Anterior cingulate cortex (tissue), 58 donors: ENCODE results near the gene RHCG.

Source experiments
- DNase-seq, 58 donors: peaks; one replicate each; lab custom pipeline; 2025; lab: John Stamatoyannopoulos, UW

Gene RHCG

GRCh38 chr15:89496155-89497098 is at the start of gene RHCG:
Gene RHCG, minus strand, starts transcription at chr15:89496583. Its CDS starts 39 bp downstream, at chr15:89496544.
- DNase-seq, result peak in 30 of 58 donors; percentile 5 to 66 (median 39)

DNA sequence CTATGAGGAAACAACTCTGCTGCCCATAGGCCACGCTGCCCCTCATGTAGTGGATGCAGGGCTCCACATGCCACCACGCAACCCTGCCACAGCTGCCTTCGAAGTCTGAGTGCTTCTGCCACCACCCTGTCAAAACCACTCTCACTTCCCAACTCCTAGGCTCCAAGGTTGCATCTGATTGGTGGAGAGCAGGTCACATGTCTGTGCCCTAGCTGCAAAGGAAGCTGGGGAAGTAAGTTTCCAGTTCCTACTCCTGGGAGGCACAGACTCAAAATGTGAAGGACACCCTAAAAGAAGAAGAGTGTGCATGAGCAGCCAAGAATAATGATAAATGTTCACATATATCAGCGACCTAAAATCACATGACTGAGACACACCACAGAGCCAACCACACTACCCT is 47.0 kb upstream of the RHCG start:
- DNase-seq, result no peak

DNA sequence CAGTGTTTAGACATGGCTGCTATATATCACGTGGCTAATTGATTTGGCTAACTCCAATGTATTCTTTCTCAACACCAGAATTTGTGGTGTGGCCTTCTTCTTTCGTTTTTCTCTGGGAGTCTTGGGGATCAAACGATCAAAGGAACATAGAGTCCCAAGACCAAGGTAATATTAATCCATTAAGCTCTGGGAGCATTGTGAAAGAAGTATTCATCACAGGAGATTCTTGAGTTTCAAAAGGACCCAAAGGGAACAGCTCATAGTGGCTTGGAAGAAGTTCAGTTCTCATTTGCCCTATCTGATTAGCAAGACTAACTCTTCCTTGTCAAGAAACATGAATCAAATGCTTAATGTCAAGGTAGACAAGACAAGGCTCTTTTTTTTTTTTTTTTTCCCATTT is 46.0 kb upstream of the RHCG start:
- DNase-seq, result no peak

- DNase-seq, result no peak
Measured at GRCh38 chr15:89539027-89539426, 42.6 kb upstream of the RHCG start.

GRCh38 chr15:89533861-89534544 is 37.6 kb upstream of the RHCG start:
- no peak for DNase-seq

GRCh38 chr15:89531796-89532537 is 35.6 kb upstream of the RHCG start:
- no peak for DNase-seq

DNA sequence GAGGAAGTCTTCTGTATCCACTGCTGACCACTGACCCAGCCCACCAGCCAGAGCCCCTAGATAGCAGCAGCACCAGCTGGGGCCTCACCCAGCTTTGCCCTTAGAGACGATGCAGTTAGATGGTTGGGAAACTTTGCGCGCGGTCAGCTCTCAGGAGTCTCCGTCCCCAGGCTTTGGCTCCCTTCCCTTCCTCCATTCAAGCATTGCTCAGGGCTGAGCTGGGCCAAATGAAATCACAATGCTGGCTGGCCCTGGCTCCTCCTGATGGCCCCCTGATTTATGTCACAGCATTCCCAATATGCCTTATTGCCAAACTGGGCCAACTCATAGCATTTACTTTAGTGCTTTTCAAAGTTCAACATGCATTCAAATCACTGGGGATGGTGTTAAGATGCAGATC is 34.6 kb upstream of the RHCG start:
- peak in 1 of 58 donors; percentile 2 for DNase-seq

DNA sequence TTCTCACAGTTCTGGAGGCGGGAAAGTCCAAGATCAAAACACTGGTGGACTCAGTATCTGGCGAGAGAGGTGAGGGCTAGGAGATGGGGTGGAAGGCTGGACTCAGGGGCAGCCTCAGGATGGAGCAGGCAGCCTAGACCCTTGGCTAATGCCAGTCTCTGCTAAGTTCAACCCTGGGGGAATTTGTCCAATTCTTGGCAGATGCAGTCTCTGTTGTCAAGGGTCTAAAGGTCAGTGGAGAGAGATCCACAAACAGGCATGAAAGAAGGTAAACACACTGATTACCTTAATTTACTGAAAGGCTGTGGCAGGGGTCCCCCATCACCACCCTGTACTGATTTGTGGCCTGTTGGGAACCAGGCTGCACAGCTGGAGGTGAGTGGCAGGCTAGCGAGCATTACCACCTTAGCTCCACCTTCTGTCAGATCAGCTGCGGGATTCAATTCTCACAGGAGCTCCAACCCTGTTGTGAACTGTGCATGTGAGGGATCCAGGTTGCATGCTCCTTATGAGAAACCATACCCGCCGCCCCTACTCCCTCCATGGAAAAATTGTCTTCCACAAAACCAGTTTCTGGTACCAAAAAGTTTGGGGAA is 32.5 kb upstream of the RHCG start:
- no peak for DNase-seq

DNA sequence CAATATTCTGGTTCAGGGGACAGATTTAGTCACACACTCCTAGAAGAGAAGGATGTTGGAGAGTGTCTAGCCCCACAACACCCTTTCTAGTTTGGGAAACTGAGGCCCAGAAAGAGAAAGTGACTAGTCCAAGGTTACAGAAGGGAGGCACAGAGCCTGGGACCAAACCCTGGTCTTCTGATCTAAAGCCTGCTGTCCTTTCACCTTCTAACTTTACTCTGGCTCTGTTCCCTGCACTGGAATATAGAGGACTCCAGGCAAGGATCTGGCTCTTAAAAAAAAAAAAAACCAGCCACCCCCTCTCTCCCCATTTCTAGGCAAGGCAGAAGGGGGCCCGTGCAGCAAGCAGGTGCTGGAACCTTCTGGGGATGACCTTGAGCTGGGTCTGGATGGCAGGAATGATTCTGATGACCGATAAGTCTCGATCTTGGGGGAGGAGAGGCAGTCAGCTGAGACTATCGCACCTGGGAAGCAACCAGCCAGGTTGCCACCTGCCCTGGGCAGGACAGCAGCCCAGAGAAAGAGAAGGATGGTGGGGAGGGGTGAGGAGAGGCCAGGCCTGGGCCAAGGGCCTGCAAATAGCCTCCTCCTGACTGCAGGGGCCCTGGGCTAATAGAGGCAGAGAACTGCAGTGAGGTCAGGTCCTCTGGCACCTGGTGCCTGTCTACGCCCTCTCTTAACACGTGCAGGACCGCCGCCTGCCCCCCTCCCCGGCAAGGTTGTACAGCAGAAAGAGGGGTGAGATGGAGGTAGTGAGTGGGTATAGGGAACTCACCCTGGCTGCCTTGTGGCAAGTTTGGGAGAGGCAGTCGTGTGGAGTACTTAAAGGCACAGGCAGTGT is 30.4 kb upstream of the RHCG start:
- DNase-seq, result no peak

- no peak for DNase-seq
Measured at GRCh38 chr15:89526181-89526580, 29.8 kb upstream of the RHCG start.

- DNase-seq, result no peak
Measured at GRCh38 chr15:89524184-89524583, 27.8 kb upstream of the RHCG start.

GRCh38 chr15:89523101-89523500 is 26.7 kb upstream of the RHCG start:
- DNase-seq, result no peak

- DNase-seq, result no peak
Measured at GRCh38 chr15:89521605-89522004, 25.2 kb upstream of the RHCG start.

- DNase-seq, result no peak
Measured at GRCh38 chr15:89515477-89515876, 19.1 kb upstream of the RHCG start.

DNA sequence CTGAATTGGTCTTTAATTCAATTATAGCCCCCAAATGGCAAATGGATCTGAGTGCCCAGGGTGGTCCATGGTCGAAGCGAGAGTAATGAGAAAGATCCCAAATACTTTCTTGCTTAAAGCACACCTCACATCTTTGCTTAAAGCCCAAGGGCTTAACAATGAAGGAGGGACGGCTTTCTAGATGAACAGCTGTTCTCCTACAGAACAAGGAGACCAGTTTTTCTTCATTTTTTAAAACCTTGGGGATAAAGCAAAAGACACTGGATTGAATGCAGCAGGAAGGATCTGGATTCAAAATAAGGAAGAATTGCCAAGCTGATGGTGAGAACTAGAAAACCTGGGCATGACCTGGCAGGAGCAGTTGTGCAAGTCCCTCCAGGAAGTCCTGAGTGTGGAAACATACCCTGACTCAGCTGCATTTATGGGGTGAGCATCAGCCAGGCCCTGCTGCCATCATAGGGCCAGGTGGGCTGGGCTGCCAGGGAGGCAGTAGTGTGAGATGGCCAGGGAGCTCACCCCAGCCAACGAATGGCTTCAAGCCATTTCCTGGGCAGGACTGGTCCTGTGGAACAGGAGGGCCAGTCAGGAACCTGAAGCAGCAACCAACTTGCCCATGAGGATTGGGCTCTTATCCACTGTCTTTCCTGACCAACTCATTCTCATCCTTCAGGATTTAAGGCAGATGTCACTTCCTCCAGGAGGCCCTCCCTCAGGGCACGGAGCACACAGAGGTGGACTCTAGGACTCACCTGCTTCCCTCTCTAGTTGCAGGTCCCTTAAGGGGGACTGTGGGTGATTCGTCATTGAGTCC is 18.4 kb upstream of the RHCG start:
- no peak for DNase-seq

GRCh38 chr15:89514186-89514585 is 17.8 kb upstream of the RHCG start:
- DNase-seq, result no peak

GRCh38 chr15:89513284-89513683 is 16.9 kb upstream of the RHCG start:
- no peak for DNase-seq

DNA sequence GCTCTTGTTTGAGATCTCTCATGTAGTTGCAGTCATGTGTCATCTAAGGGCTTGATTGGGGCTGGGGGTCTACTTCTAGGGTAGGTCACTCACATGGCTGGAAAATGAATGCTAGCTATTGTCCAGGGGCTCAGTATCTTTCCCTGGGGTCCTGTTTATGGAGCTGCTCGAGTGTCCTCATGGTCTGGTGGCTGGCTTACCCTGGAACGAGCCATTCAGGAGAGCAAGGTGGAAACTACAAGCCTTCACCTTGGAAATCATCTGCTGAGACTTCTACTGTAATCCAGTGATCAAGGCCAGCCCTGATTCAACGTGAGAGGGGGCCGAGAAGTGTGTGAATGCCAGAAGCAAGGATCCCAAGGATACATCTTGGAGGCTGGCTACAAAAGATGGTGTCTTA is 16.2 kb upstream of the RHCG start:
- no peak for DNase-seq
